Heart left ventricle (tissue), 16 donors: ENCODE measurements around the gene TEX30. TPM values are rescaled to one million over a fixed set of nuclear protein-coding genes. Genes with fewer than 3 reads are reported as not detected.

Experiments used
- ATAC-seq, 4 donors: fragments of 200-7000 bp; cut with Tn5 transposase; one replicate each; pipeline ENCODE4 v1.9.1; 2020 to 2022; ENCODE audit warnings: moderate library complexity in 4 of 4, mild to moderate bottlenecking in 3 of 4, moderate number of reproducible peaks in 1 of 4
- DNase-seq, 5 donors: peaks; one replicate each; pipeline ENCODE4 v3.0.0-alpha.2; 2020
- H3K27ac ChIP-seq, 12 donors: fragments of 200-600 bp; sonication (generic) in 4 of 12; one replicate each; pipeline versions ENCODE4 v1.5.0 to v1.8.0; 2016 to 2022; ENCODE audit warnings: mild to moderate bottlenecking in 2 of 12
- H3K27me3 ChIP-seq, 9 donors: fragments of 200-600 bp; sonication (generic) in 2 of 9; one replicate each; pipeline versions ENCODE4 v1.5.1 to v1.8.0; 2016 to 2022; ENCODE audit warnings: mild to moderate bottlenecking in 3 of 9
- H3K36me3 ChIP-seq, 9 donors: fragments of 200-600 bp; sonication (generic) in 2 of 9; one replicate each; pipeline versions ENCODE4 v1.5.0 to v1.8.0; 2018 to 2022; ENCODE audit warnings: mild to moderate bottlenecking in 2 of 9
- H3K4me1 ChIP-seq, 12 donors: fragments of 200-600 bp; sonication (generic) in 4 of 12; one replicate each; pipeline versions ENCODE4 v1.5.0 to v1.8.0; 2016 to 2022; ENCODE audit warnings: mild to moderate bottlenecking in 3 of 12
- H3K4me3 ChIP-seq, 12 donors: fragments of 200-600 bp; sonication (generic) in 4 of 12; one replicate each; pipeline versions ENCODE4 v1.5.0 to v1.8.0; 2017 to 2022; ENCODE audit warnings: mild to moderate bottlenecking in 9 of 12, moderate library complexity in 4 of 12
- H3K9me3 ChIP-seq, 12 donors: fragments of 200-600 bp; sonication (generic) in 4 of 12; one replicate each; pipeline versions ENCODE4 v1.5.0 to v1.8.0; 2016 to 2022; ENCODE audit warnings: mild to moderate bottlenecking in 1 of 12
- POLR2A ChIP-seq, 2 donors: fragments of 450-650 bp; IDR thresholded peaks; one replicate each; pipeline ENCODE4 v1.6.1; 2017; ENCODE audit warnings: antibody characterized with exemption in 2 of 2, mild to moderate bottlenecking in 2 of 2, moderate library complexity in 2 of 2
- WGBS, 4 donors: extraction: QIAGEN DNeasy Blood & Tissue Kit in 2 of 4; methylation state at CpG; one replicate each; pipeline versions ENCODE4 v1.1.5 to v1.1.7; 2013 to 2018; 5-methylcytosine and 5-hydroxymethylcytosine counted together
- intact Hi-C, 10 donors: fragments of 100-400 bp; cut with DNase I; formaldehyde crosslinking; loops; one replicate each; pipeline versions ENCODE4 v1.11.1 to v1.14.2; 2022
- polyA plus RNA-seq, 2 donors: library from polyadenylated mRNA; stranded (reverse); fragments of 200-250 nt; gene quantifications; one replicate each; pipeline ENCODE4 v1.2.3, GENCODE V29; 2013
- total RNA-seq, 9 donors: library from RNA; depleted of rRNA in 2 of 9; stranded (reverse); fragments of >200 nt in 2 of 9; fragmentation: NEBNext Ultra II Directional in 3 of 9; extraction: Animal tissue kit (Norgen Biotek cat#: 25700) in 3 of 9; gene quantifications; one replicate each; pipeline versions ENCODE4 v1.1.0 to v1.2.4, GENCODE V29; 2016 to 2023
- TF ChIP-seq, protein P1 (sequence below), 12 donors: fragments of 200-600 bp; sonication (generic) in 4 of 12; IDR thresholded peaks; one replicate each; pipeline versions ENCODE4 v1.5.0 to v1.8.0; 2018 to 2022; ENCODE audit warnings: antibody characterized with exemption in 12 of 12, mild to moderate bottlenecking in 5 of 12
- donor health status: ischemic (EF 13 %, LVEDD 7.1; RV severe dilation, severe dysfunction).
- donor health status: healthy with polysubstance abuse.
- donor health status: DM: no; HTN: yes; CAD: no.
- donor health status: DM: no; HTN: no; CAD: no.
- donor health status: ischemic (EF 25% LVEDD 6.9; RV normal size, moderate dysfunction).
- donor health status: ischemic (EF 25% LVEDD 5.7; RV mildly dilated, moderate dysfunction).
- donor health status: healthy.
- donor health status: DM: yes; HTN: yes; CAD: no.
- donor health status: ischemic (EF 35%, LVEDD 5.7; RV mildly dilated, moderate dysfunction).
- donor health status: nonischemic (EF 11% LVEDD 7.7; RV severe dilation, severe dysfunction).
- donor health status: DM: yes; HTN: yes; CAD: no.
- donor health status: PGD.
- donor health status: ischemic (EF 29% LVEDD 5.4; RV normal size, mild dysfunction).
- donor health status: nonischemic (EF 23%, LVEDD 6.1; RV moderate dilation, normal function).

TEX30 gene
- total and polyA plus RNA-seq, 11 donors = 6.0 to 13.7 (median 10.2) TPM

- H3K4me1 ChIP-seq = peaks cover 0 to 23% (median 7%) of the 10 kb centered on the region in 12 donors
- H3K27ac ChIP-seq = no peak overlapping the region
- WGBS, 4 donors = 89 to 92% (median 90%) methylated on average over 14 of the region's 14 CpGs
- H3K9me3 ChIP-seq = no peaks in the 10 kb centered on the region
- TF ChIP-seq POLR2A (IDR thresholded peaks at IDR 0.05) = no peak
- TF ChIP-seq, protein P1, sequence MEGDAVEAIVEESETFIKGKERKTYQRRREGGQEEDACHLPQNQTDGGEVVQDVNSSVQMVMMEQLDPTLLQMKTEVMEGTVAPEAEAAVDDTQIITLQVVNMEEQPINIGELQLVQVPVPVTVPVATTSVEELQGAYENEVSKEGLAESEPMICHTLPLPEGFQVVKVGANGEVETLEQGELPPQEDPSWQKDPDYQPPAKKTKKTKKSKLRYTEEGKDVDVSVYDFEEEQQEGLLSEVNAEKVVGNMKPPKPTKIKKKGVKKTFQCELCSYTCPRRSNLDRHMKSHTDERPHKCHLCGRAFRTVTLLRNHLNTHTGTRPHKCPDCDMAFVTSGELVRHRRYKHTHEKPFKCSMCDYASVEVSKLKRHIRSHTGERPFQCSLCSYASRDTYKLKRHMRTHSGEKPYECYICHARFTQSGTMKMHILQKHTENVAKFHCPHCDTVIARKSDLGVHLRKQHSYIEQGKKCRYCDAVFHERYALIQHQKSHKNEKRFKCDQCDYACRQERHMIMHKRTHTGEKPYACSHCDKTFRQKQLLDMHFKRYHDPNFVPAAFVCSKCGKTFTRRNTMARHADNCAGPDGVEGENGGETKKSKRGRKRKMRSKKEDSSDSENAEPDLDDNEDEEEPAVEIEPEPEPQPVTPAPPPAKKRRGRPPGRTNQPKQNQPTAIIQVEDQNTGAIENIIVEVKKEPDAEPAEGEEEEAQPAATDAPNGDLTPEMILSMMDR (IDR thresholded peaks at IDR 0.05) = no peak
- no peak overlapping the region for H3K4me3 ChIP-seq
- peak in 1 of 4 donors; percentile 3 for ATAC-seq
- no peaks in the 10 kb centered on the region for H3K27me3 ChIP-seq
- H3K36me3 ChIP-seq = no peaks in the 10 kb centered on the region
- DNase-seq = no peak
- intact Hi-C loops = loop anchor here in 3 of 10 donors (2.0 to 10.0 kb wide), 3 partner anchors 24 to 190 kb away; partner anchors contain the start of genes BIVM (in 1 of the 3), POGLUT2 (in 1 of the 3) and TPP2 (in 1 of the 3)
Observed at GRCh38 chr13:102774591-102775520, 1.3 kb upstream of the TEX30 start.

GRCh38 chr13:102774214-102774568, 605 bp upstream of the TEX30 start:
- Histone ChIP-seq H3K36me3 (no peaks in the 10 kb centered on the region), H3K4me3 (peak overlapping the region; percentile 51 to 87 (median 81)), H3K27ac (peak overlapping the region; percentile 45 to 90 (median 82)), H3K4me1 (peaks cover 0 to 23% (median 7%) of the 10 kb centered on the region in 12 donors), H3K9me3 (no peaks in the 10 kb centered on the region), H3K27me3 (no peaks in the 10 kb centered on the region)
- TF ChIP-seq POLR2A (IDR thresholded peaks at IDR 0.05) = no peak
- TF ChIP-seq, protein P1 (IDR thresholded peaks at IDR 0.05) = no peak
- WGBS, 4 donors = 64 to 80% (median 75%) methylated on average over 27 of the region's 27 CpGs
- intact Hi-C loops = loop anchor here in 3 of 10 donors (2.0 to 10.0 kb wide), 3 partner anchors 25 to 189 kb away; partner anchors contain the start of genes BIVM (in 1 of the 3), POGLUT2 (in 1 of the 3) and TPP2 (in 1 of the 3)
- DNase-seq = peak in 2 of 5 donors; percentile 11 to 56
- ATAC-seq = peak in 3 of 4 donors; percentile 8 to 16 (median 13)

GRCh38 chr13:102772042-102772425, 1.6 kb downstream of the TEX30 start:
- intact Hi-C loops = loop anchor here in 4 of 10 donors (2.0 to 10.0 kb wide), 4 partner anchors 175 to 187 kb away; partner anchors contain the start of gene TPP2 (in 2 of the 4)
- Histone ChIP-seq H3K4me1 (peaks cover 0 to 23% (median 7%) of the 10 kb centered on the region in 12 donors), H3K36me3 (peaks cover 0 to 9% (median 7%) of the 10 kb centered on the region in 9 donors), H3K27me3 (no peaks in the 10 kb centered on the region), H3K9me3 (no peaks in the 10 kb centered on the region), H3K27ac (no peak overlapping the region), H3K4me3 (peak overlapping the region in 1 of 12 donors; percentile 82)
- WGBS, 4 donors = 95 to 96% (median 95%) methylated on average over 16 of the region's 16 CpGs
- ATAC-seq = no peak
- TF ChIP-seq, protein P1 (IDR thresholded peaks at IDR 0.05) = no peak
- TF ChIP-seq POLR2A (IDR thresholded peaks at IDR 0.05) = no peak
- no peak for DNase-seq
